ENCODE results near the gene ZC3H4. TPM values are rescaled to one million over a fixed set of nuclear protein-coding genes. Genes with fewer than 3 reads are reported as not detected.

Gene ZC3H4
- total RNA-seq, 6 experiments from 2014 or later = 43.9 to 66.1 (median 55.2) TPM

DNA sequence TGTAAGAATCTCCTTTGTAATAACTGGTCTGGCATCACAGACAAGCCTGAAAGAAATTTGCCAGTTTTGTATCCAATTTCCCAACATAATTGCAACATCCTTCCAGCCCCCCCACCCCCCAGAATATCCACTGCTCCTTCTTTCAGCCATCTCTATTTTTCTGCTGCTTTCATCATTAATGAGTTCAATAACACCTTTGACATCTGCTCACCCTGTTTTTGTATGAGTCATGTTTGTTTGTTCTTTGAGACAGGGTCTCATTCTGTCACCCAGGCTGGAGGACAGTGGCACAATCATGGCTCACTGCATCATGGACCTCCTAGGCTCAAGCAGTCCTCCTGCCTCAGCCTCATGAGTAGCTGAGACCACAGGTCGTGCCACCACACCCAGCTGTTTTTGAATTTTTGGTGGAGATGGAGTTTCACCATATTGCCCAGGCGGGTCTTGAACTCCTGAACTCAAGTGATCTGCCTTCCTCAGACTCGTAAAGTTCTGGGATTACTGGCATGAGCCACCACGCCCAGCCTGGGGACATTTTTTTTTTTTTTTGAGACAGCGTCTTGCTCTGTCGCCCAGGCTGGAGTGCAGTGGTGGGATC is 7.0 kb upstream of the ZC3H4 start:
- Mint-ChIP-seq H3K4me1 (ENCODE audit: low read depth) (peaks cover 35% of the 10 kb centered on the region), H3K36me3 (ENCODE audit: low read depth) (no peaks in the 10 kb centered on the region), H3K9me3 (no peaks in the 10 kb centered on the region), H3K27me3 (ENCODE audit: insufficient read depth) (no peaks in the 10 kb centered on the region), H3K27ac (peak overlapping the region; percentile 33; the same call in 1 of the 2 replicates), H3K4me3 (no peak overlapping the region)
- TF ChIP-seq, protein P1, sequence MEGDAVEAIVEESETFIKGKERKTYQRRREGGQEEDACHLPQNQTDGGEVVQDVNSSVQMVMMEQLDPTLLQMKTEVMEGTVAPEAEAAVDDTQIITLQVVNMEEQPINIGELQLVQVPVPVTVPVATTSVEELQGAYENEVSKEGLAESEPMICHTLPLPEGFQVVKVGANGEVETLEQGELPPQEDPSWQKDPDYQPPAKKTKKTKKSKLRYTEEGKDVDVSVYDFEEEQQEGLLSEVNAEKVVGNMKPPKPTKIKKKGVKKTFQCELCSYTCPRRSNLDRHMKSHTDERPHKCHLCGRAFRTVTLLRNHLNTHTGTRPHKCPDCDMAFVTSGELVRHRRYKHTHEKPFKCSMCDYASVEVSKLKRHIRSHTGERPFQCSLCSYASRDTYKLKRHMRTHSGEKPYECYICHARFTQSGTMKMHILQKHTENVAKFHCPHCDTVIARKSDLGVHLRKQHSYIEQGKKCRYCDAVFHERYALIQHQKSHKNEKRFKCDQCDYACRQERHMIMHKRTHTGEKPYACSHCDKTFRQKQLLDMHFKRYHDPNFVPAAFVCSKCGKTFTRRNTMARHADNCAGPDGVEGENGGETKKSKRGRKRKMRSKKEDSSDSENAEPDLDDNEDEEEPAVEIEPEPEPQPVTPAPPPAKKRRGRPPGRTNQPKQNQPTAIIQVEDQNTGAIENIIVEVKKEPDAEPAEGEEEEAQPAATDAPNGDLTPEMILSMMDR (IDR thresholded peaks at IDR 0.05) = no peak
- DNase-seq = no peak

- peak overlapping the region; percentile 100 for H3K27ac Mint-ChIP-seq
- no peaks in the 10 kb centered on the region for H3K9me3 Mint-ChIP-seq
- peaks cover 28% of the 10 kb centered on the region for H3K4me1 Mint-ChIP-seq (ENCODE audit: low read depth)
- peak overlapping the region; percentile 98 for H3K4me3 Mint-ChIP-seq
- no peak for DNase-seq
- TF ChIP-seq, protein P1 (IDR thresholded peaks at IDR 0.05) = no peak
- H3K27me3 Mint-ChIP-seq (ENCODE audit: insufficient read depth) = peaks cover 3% of the 10 kb centered on the region
- H3K36me3 Mint-ChIP-seq (ENCODE audit: low read depth) = peaks cover 23% of the 10 kb centered on the region
Observed at GRCh38 chr19:47113850-47114651, 475 bp upstream of the ZC3H4 start.

- H3K4me3 Mint-ChIP-seq = peak overlapping the region; percentile 98
- peak overlapping the region; percentile 100 for H3K27ac Mint-ChIP-seq
- peak; percentile 74 for DNase-seq
- H3K9me3 Mint-ChIP-seq = no peaks in the 10 kb centered on the region
- peaks cover 3% of the 10 kb centered on the region for H3K27me3 Mint-ChIP-seq (ENCODE audit: insufficient read depth)
- H3K4me1 Mint-ChIP-seq (ENCODE audit: low read depth) = peaks cover 44% of the 10 kb centered on the region
- TF ChIP-seq, protein P1 (IDR thresholded peaks at IDR 0.05) = no peak; the same call in 1 of the 2 replicates
- peaks cover 23% of the 10 kb centered on the region for H3K36me3 Mint-ChIP-seq (ENCODE audit: low read depth)
Observed at GRCh38 chr19:47112166-47112996, 1.2 kb downstream of the ZC3H4 start.

DNA sequence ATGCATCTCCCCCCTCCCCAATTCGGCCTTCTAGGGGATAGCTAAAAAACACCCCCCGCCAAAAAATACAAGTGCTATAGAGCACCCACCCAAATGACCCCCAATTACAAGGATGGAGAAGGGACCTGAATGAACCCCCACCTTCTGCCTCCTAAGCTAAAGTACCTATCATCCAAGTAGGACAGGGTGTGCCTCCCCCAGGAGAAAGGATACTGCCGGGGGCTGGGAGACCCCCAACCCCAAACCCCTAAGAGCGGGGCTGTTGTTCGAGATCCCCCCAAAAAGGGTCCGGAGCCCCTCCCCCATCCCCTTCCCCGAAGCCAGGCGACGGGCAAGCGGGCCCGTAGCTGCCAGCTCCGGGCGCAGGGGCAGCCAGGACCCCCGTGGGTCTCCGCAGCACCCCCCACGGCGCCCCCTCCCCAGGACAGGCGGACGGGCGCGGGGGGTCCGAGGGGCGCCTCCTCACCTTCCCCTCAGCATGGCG is 1.9 kb downstream of the ZC3H4 start:
- TF ChIP-seq, protein P1 (IDR thresholded peaks at IDR 0.05) = no peak
- H3K4me1 Mint-ChIP-seq (ENCODE audit: low read depth) = peaks cover 51% of the 10 kb centered on the region
- H3K27ac Mint-ChIP-seq = peak overlapping the region; percentile 100
- no peaks in the 10 kb centered on the region for H3K9me3 Mint-ChIP-seq
- DNase-seq = no peak
- H3K36me3 Mint-ChIP-seq (ENCODE audit: low read depth) = peaks cover 23% of the 10 kb centered on the region
- peak overlapping the region; percentile 98 for H3K4me3 Mint-ChIP-seq
- H3K27me3 Mint-ChIP-seq (ENCODE audit: insufficient read depth) = peaks cover 3% of the 10 kb centered on the region

DNA sequence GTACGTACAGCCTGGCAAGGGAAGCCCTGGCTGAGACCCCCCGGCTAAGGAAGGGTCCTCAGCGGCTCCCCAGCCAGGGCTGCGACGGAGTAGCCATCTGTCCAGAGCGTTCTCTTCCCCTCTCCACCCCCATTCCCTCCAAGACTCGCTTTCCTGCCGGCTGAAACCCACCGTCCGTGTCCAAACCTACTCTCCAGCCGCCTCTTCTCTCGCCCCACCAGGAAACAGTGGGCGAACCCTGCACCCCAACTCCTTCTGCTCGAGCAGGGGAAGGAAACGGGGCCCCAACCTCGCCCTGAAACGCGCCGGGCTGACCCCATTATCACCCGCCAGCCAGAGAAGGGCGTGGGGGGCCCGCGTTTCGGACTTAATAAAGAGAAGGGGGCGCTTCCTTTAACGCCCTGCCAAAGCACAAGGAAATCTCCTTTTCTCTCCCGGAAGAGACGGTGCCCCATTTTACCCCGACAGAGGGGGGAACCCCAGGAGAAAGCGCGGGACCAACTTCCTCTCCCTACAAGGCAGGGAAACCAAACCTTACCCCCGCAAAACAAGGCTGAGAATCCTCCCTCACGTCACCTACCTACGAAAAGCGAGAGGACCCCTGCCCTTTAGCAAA is 2.5 kb downstream of the ZC3H4 start:
- Mint-ChIP-seq H3K36me3 (ENCODE audit: low read depth) (peaks cover 23% of the 10 kb centered on the region), H3K4me1 (ENCODE audit: low read depth) (peaks cover 57% of the 10 kb centered on the region), H3K4me3 (peak overlapping the region; percentile 98), H3K27ac (peak overlapping the region; percentile 100), H3K27me3 (ENCODE audit: insufficient read depth) (peaks cover 3% of the 10 kb centered on the region), H3K9me3 (no peaks in the 10 kb centered on the region)
- no peak for DNase-seq
- TF ChIP-seq, protein P1 (IDR thresholded peaks at IDR 0.05) = no peak

Measured in HFFc6 (cell line).